Neural cell (in vitro differentiated cells): Measurements from ENCODE around the gene TRAT1.

Experiments used
- MXI1 ChIP-seq: fragments of 450-650 bp; conservative IDR thresholded peaks from 2 replicates; pipeline ENCODE4 v1.6.1; 2014; ENCODE audit warnings: antibody characterized with exemption, mild to moderate bottlenecking; ENCODE audit not compliant: poor library complexity, severe bottlenecking
- SMC3 ChIP-seq: fragments of 450-650 bp; conservative IDR thresholded peaks from 2 replicates; pipeline ENCODE4 v1.6.1; 2014; ENCODE audit warnings: antibody characterized with exemption, mild to moderate bottlenecking, moderate library complexity; ENCODE audit not compliant: poor library complexity
- TF ChIP-seq, protein P1 (sequence below): fragments of 450-650 bp; IDR thresholded peaks from 2 replicates; pipeline ENCODE4 v1.5.1; 2014; ENCODE audit warnings: antibody characterized with exemption, mild to moderate bottlenecking, moderate library complexity; ENCODE audit not compliant: poor library complexity, severe bottlenecking
- TF ChIP-seq, protein P2 (sequence below): IDR thresholded peaks from 2 replicates; pipeline ENCODE4 v1.6.1; 2012; ENCODE audit warnings: borderline replicate concordance

DNA sequence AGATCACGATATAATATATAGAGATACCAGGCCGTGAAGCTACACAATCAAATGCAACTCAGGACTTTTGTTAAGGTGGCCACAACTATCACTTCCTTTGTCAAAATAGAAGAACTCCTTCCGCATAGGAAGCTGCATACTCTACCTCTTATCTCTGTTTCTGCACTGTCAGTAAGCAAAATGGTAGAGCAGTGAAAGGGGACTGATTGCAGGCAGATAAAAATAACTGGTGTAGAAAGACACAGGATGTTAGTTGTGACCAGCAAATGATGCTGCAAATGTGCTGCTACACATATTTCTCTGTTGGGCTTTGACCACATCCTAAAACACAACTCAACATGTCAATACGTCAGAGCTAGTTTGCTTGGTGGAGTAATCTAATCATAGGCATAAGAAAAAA is 16.3 kb upstream of the TRAT1 start:
- TF ChIP-seq, protein P1, sequence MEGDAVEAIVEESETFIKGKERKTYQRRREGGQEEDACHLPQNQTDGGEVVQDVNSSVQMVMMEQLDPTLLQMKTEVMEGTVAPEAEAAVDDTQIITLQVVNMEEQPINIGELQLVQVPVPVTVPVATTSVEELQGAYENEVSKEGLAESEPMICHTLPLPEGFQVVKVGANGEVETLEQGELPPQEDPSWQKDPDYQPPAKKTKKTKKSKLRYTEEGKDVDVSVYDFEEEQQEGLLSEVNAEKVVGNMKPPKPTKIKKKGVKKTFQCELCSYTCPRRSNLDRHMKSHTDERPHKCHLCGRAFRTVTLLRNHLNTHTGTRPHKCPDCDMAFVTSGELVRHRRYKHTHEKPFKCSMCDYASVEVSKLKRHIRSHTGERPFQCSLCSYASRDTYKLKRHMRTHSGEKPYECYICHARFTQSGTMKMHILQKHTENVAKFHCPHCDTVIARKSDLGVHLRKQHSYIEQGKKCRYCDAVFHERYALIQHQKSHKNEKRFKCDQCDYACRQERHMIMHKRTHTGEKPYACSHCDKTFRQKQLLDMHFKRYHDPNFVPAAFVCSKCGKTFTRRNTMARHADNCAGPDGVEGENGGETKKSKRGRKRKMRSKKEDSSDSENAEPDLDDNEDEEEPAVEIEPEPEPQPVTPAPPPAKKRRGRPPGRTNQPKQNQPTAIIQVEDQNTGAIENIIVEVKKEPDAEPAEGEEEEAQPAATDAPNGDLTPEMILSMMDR = no peak
- TF ChIP-seq MXI1 (no peak), SMC3 (no peak)
- TF ChIP-seq, protein P2, sequence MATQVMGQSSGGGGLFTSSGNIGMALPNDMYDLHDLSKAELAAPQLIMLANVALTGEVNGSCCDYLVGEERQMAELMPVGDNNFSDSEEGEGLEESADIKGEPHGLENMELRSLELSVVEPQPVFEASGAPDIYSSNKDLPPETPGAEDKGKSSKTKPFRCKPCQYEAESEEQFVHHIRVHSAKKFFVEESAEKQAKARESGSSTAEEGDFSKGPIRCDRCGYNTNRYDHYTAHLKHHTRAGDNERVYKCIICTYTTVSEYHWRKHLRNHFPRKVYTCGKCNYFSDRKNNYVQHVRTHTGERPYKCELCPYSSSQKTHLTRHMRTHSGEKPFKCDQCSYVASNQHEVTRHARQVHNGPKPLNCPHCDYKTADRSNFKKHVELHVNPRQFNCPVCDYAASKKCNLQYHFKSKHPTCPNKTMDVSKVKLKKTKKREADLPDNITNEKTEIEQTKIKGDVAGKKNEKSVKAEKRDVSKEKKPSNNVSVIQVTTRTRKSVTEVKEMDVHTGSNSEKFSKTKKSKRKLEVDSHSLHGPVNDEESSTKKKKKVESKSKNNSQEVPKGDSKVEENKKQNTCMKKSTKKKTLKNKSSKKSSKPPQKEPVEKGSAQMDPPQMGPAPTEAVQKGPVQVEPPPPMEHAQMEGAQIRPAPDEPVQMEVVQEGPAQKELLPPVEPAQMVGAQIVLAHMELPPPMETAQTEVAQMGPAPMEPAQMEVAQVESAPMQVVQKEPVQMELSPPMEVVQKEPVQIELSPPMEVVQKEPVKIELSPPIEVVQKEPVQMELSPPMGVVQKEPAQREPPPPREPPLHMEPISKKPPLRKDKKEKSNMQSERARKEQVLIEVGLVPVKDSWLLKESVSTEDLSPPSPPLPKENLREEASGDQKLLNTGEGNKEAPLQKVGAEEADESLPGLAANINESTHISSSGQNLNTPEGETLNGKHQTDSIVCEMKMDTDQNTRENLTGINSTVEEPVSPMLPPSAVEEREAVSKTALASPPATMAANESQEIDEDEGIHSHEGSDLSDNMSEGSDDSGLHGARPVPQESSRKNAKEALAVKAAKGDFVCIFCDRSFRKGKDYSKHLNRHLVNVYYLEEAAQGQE = no peak
